ENCODE results near the gene CLIC3. TPM values are rescaled to one million over a fixed set of nuclear protein-coding genes. Genes with fewer than 3 reads are reported as not detected.
A peak's percentile ranks its signal among the peaks of the same experiment; 100 is the strongest.

Gene CLIC3
- total and polyA plus RNA-seq, 11 donors, result 1.5 to 16.7 (median 5.0) TPM

- intact Hi-C loops (cut with DNase I), result no loop called here
- Histone ChIP-seq H3K27ac (no peak overlapping the region), H3K4me1 (peaks cover 0 to 46% (median 16%) of the 10 kb centered on the region in 12 donors), H3K4me3 (no peak overlapping the region), H3K27me3 (no peaks in the 10 kb centered on the region), H3K36me3 (no peaks in the 10 kb centered on the region), H3K9me3 (no peaks in the 10 kb centered on the region)
- ATAC-seq, result no peak
- no peak for DNase-seq
- TF ChIP-seq POLR2A (IDR thresholded peaks at IDR 0.05), result no peak
- TF ChIP-seq, protein P1, sequence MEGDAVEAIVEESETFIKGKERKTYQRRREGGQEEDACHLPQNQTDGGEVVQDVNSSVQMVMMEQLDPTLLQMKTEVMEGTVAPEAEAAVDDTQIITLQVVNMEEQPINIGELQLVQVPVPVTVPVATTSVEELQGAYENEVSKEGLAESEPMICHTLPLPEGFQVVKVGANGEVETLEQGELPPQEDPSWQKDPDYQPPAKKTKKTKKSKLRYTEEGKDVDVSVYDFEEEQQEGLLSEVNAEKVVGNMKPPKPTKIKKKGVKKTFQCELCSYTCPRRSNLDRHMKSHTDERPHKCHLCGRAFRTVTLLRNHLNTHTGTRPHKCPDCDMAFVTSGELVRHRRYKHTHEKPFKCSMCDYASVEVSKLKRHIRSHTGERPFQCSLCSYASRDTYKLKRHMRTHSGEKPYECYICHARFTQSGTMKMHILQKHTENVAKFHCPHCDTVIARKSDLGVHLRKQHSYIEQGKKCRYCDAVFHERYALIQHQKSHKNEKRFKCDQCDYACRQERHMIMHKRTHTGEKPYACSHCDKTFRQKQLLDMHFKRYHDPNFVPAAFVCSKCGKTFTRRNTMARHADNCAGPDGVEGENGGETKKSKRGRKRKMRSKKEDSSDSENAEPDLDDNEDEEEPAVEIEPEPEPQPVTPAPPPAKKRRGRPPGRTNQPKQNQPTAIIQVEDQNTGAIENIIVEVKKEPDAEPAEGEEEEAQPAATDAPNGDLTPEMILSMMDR (IDR thresholded peaks at IDR 0.05), result no peak
- WGBS, 4 donors, result 54 to 78% (median 72%) methylated on average over 11 to 17 of the region's 17 CpGs
Observed at GRCh38 chr9:136968333-136969127, 27.8 kb downstream of the CLIC3 start.

- Histone ChIP-seq H3K36me3 (no peaks in the 10 kb centered on the region), H3K9me3 (no peaks in the 10 kb centered on the region), H3K4me3 (peak overlapping the region in 3 of 12 donors; percentile 20 to 26 (median 26)), H3K27ac (no peak overlapping the region), H3K4me1 (peaks cover 4 to 47% (median 27%) of the 10 kb centered on the region in 12 donors), H3K27me3 (no peaks in the 10 kb centered on the region)
- intact Hi-C loops (cut with DNase I), result no loop called here
- TF ChIP-seq POLR2A (IDR thresholded peaks at IDR 0.05), result no peak
- TF ChIP-seq, protein P1 (IDR thresholded peaks at IDR 0.05), result no peak
- 27 to 32% (median 30%) methylated on average over 23 of the region's 23 CpGs for WGBS, 4 donors
- ATAC-seq, result peak in 2 of 4 donors; percentile 8 to 19
- peak in 1 of 5 donors; percentile 24 for DNase-seq
Observed at GRCh38 chr9:136965771-136966484, 30.4 kb downstream of the CLIC3 start.

- peaks cover 4 to 49% (median 28%) of the 10 kb centered on the region in 12 donors for H3K4me1 ChIP-seq
- no peak overlapping the region for H3K4me3 ChIP-seq
- WGBS, 4 donors, result 89 to 93% (median 91%) methylated on average over 26 of the region's 26 CpGs
- H3K36me3 ChIP-seq, result no peaks in the 10 kb centered on the region
- TF ChIP-seq POLR2A (IDR thresholded peaks at IDR 0.05), result no peak
- TF ChIP-seq, protein P1 (IDR thresholded peaks at IDR 0.05), result no peak
- no peaks in the 10 kb centered on the region for H3K27me3 ChIP-seq
- no peak for DNase-seq
- H3K9me3 ChIP-seq, result no peaks in the 10 kb centered on the region
- no peak overlapping the region for H3K27ac ChIP-seq
- no peak for ATAC-seq
- intact Hi-C loops (cut with DNase I), result no loop called here
Observed at GRCh38 chr9:136964833-136965422, 31.4 kb downstream of the CLIC3 start.

- intact Hi-C loops (cut with DNase I), result no loop called here
- Histone ChIP-seq H3K4me1 (peaks cover 4 to 48% (median 28%) of the 10 kb centered on the region in 12 donors), H3K9me3 (no peaks in the 10 kb centered on the region), H3K27ac (no peak overlapping the region), H3K27me3 (no peaks in the 10 kb centered on the region), H3K4me3 (no peak overlapping the region), H3K36me3 (no peaks in the 10 kb centered on the region)
- WGBS, 4 donors, result 71 to 83% (median 74%) methylated on average over 11 to 22 of the region's 22 CpGs
- DNase-seq (no peak), ATAC-seq (peak in 2 of 4 donors; percentile 8 to 21)
- no peak for TF ChIP-seq POLR2A (IDR thresholded peaks at IDR 0.05)
- TF ChIP-seq, protein P1 (IDR thresholded peaks at IDR 0.05), result no peak
Observed at GRCh38 chr9:136964171-136964689, 32.1 kb downstream of the CLIC3 start.
